Mesothelial cell of epicardium (in vitro differentiated cells): ENCODE data around the gene NTSR2. TPM values are rescaled to one million over a fixed set of nuclear protein-coding genes. Genes with fewer than 3 reads are reported as not detected.

ENCODE experiments used
- DNase-seq, 2 experiments: peaks; one replicate each; pipeline ENCODE4 v3.0.0; 2021; ENCODE audit warnings: low spot score in 2 of 2; ENCODE audit not compliant: unreplicated experiment in 2 of 2
- H3K27ac Mint-ChIP-seq: 2 replicates; pipeline ENCODE4 v1.8.0; 2021; ENCODE audit warnings: mixed read lengths
- H3K27me3 Mint-ChIP-seq: 2 replicates; pipeline ENCODE4 v1.8.0; 2021; ENCODE audit warnings: low read depth, mixed read lengths
- H3K36me3 Mint-ChIP-seq: 2 replicates; pipeline ENCODE4 v1.8.0; 2021; ENCODE audit warnings: mixed read lengths
- H3K4me1 Mint-ChIP-seq: 2 replicates; pipeline ENCODE4 v1.8.0; 2021; ENCODE audit warnings: mixed read lengths
- H3K4me3 Mint-ChIP-seq: 2 replicates; pipeline ENCODE4 v1.8.0; 2021; ENCODE audit warnings: mild to moderate bottlenecking, moderate library complexity, mixed read lengths
- H3K9me3 Mint-ChIP-seq: 2 replicates; pipeline ENCODE4 v1.8.0; 2021; ENCODE audit warnings: mixed read lengths
- CTCF ChIP-seq: fragments of 200-600 bp; sonication (generic); IDR thresholded peaks from one replicate; pipeline ENCODE4 v1.5.0; 2021; ENCODE audit warnings: antibody characterized with exemption; ENCODE audit not compliant: unreplicated experiment
- total RNA-seq: library from RNA; stranded (reverse); gene quantifications from 3 replicates; pipeline ENCODE4 v1.2.1, GENCODE V29; 2021

The NTSR2 gene
- total RNA-seq, 1 donor from 2014 or later, result not detected

DNA sequence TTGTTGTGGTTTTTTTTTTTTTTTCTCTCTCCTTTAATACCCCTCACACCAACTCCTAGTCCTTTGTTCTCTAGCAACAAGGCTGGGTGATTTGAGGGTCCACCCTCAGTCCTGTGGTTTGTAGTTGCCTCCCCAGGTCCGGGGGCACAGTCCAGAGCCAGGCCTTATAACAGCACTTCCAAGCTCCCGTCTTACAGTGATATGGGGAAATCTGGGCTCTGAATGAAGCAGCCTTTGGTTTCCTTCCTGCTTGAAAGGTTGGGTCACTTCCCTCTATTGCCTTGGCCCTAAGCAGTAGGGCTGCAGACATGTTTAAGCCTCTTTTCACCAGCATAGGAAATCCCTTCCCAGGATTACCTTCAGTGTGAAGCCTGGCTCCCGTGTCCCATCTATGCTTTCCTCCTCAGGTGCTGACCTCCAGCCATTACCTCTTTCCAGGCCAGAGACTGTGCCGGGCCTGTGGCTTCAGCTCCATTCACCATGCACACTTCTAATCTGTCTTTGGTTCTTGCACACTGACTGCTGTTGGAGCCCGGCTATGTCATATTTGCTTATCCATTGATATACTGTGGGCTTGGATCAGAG, 21.2 kb upstream of the NTSR2 start:
- Mint-ChIP-seq H3K4me3 (no peak overlapping the region), H3K36me3 (no peaks in the 10 kb centered on the region), H3K4me1 (peaks cover 13% of the 10 kb centered on the region), H3K27ac (no peak overlapping the region), H3K9me3 (no peaks in the 10 kb centered on the region), H3K27me3 (peaks cover 23% of the 10 kb centered on the region)
- TF ChIP-seq CTCF, result no peak
- no peak for DNase-seq

DNA sequence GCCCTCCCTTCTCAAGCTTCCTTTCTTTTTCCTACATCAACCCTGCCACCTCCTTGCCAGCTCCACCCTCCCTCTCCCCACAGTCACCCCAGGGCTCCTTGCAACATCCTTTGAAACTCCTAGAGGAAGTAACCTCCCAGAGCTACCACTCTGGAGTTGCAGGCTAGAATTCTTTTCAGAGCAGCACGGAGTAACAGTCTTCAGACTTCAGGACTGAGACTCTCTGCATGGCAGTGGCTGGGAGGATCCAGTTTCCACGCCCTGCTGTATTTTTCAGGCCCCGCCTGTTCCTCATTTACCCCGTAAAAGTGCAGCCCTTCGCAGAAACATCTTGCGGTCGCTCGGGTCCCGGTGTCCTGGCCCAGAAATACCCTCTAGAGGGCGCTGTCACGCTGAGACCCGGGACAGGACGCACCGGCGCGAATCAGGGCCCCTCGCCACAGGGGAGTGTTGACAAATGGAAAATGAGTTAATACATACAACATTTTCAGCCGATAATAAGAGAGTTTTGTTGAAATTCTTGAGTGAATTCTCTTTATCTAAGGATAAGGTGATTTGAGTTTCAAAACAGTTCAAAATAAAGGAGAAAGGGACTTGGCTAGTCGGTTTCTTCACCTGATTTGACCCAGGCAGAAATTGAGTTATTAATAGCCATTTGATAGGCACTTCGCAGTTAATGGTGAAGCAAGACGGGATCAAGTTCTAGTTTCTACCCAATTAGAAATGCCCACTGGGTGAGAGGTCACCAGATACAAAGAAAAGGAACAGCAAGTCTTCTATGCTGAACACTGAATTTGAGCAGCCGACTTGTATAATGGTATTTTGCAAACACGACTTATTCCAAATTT, 18.5 kb upstream of the NTSR2 start:
- no peaks in the 10 kb centered on the region for H3K9me3 Mint-ChIP-seq
- H3K27ac Mint-ChIP-seq, result peak overlapping the region; percentile 32
- peak; percentile 75 for TF ChIP-seq CTCF
- peaks cover 49% of the 10 kb centered on the region for H3K27me3 Mint-ChIP-seq
- H3K4me3 Mint-ChIP-seq, result peak overlapping the region; percentile 38
- H3K4me1 Mint-ChIP-seq, result peaks cover 13% of the 10 kb centered on the region
- DNase-seq, result peak; percentile 49 to 86
- H3K36me3 Mint-ChIP-seq, result no peaks in the 10 kb centered on the region

GRCh38 chr2:11687736-11688135, 17.7 kb upstream of the NTSR2 start:
- Mint-ChIP-seq H3K27me3 (peaks cover 56% of the 10 kb centered on the region), H3K4me3 (no peak overlapping the region), H3K9me3 (no peaks in the 10 kb centered on the region), H3K27ac (no peak overlapping the region), H3K36me3 (no peaks in the 10 kb centered on the region), H3K4me1 (peaks cover 13% of the 10 kb centered on the region)
- no peak for TF ChIP-seq CTCF
- no peak for DNase-seq

DNA sequence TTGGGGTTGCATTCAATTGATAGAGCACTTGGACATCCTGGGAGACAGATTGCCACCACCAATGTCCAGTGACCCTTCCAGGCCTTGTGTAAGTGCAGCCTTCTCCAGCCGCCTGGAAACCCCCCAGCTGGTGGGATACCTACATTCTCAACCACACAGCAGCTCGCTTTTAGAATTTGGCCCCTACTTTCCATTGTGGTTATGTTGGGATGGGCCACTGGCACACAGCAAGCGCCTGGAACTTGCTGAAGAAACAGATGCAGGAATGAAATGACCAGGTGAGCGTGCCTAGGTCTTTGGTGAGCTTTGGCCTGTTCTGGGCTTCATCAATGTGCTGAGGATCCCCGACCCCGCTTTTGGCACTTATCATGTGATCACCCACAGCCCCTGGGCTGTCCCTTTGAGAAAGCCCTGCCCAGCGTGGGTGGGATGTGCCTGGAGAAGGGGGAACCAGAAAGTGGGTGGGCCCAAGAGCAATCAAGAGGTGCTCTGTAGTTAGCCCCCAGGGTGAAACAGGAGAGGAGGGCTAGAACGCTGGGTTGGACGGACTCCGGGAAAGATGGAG, 16.0 kb upstream of the NTSR2 start:
- Mint-ChIP-seq H3K4me1 (peaks cover 13% of the 10 kb centered on the region), H3K4me3 (no peak overlapping the region), H3K9me3 (no peaks in the 10 kb centered on the region), H3K27me3 (peaks cover 64% of the 10 kb centered on the region), H3K36me3 (no peaks in the 10 kb centered on the region), H3K27ac (no peak overlapping the region)
- DNase-seq, result no peak
- TF ChIP-seq CTCF, result no peak

- Mint-ChIP-seq H3K27me3 (peaks cover 64% of the 10 kb centered on the region), H3K4me1 (peaks cover 21% of the 10 kb centered on the region), H3K27ac (no peak overlapping the region), H3K36me3 (no peaks in the 10 kb centered on the region), H3K9me3 (no peaks in the 10 kb centered on the region), H3K4me3 (no peak overlapping the region)
- no peak for DNase-seq
- TF ChIP-seq CTCF, result no peak
Observed at GRCh38 chr2:11684894-11685460, 15.0 kb upstream of the NTSR2 start.
